Caco-2 (cell line): Measurements from ENCODE around the gene TMEM40. TPM values are rescaled to one million over a fixed set of nuclear protein-coding genes. Genes with fewer than 3 reads are reported as not detected.

ENCODE experiments used
- BruUV-seq: library from RNA; stranded (reverse); fragments of 400-500 nt; replicated peaks from 2 replicates; lab custom pipeline; 2021; lab: Mats Ljungman, UMichigan
- CTCF ChIA-PET: fragments of 300-600 bp; sonication (Branson Sonifier 250); formaldehyde crosslinking; loops from one replicate; lab custom pipeline; 2022; ENCODE audit warnings: antibody characterized with exemption; lab: Charles Lee
- POLR2A ChIA-PET: fragments of 300-600 bp; sonication (Branson Sonifier 250); formaldehyde crosslinking; loops from one replicate; lab custom pipeline; 2022; ENCODE audit warnings: antibody characterized with exemption; lab: Charles Lee
- DNase-seq, 2 experiments: peaks; one replicate each; pipeline versions ENCODE4 v3.0.0 to v3.0.0-alpha.2; 2020 to 2022
- H3K27me3 ChIP-seq: replicated peaks from 2 replicates; pipeline ENCODE4 v1.6.0; 2011; ENCODE audit warnings: low read length; ENCODE audit not compliant: control insufficient read depth, insufficient read depth
- H3K36me3 ChIP-seq: 2 replicates; pipeline ENCODE4 v1.5.1; 2011; ENCODE audit warnings: low read length; ENCODE audit not compliant: control insufficient read depth, insufficient read depth
- H3K4me1 ChIP-seq: fragments of 250-450 bp; sonication (Bioruptor Pico); 2 replicates; pipeline ENCODE4 v1.5.1; 2020; ENCODE audit warnings: mild to moderate bottlenecking
- H3K4me3 ChIP-seq: 2 replicates; pipeline ENCODE4 v1.5.1; 2011; ENCODE audit warnings: low read depth, mild to moderate bottlenecking, control low read depth, low read length
- H3K9me3 ChIP-seq: fragments of 250-450 bp; sonication (Bioruptor Pico); 2 replicates; pipeline ENCODE4 v1.5.1; 2020; ENCODE audit warnings: mild to moderate bottlenecking, moderate library complexity
- H3K27ac Mint-ChIP-seq: one replicate; pipeline ENCODE4 v1.8.0; 2022; ENCODE audit warnings: mixed read lengths; ENCODE audit not compliant: unreplicated experiment
- H3K27me3 Mint-ChIP-seq: one replicate; pipeline ENCODE4 v1.8.0; 2022; ENCODE audit warnings: mixed read lengths; ENCODE audit not compliant: insufficient read depth, unreplicated experiment
- H3K36me3 Mint-ChIP-seq: one replicate; pipeline ENCODE4 v1.8.0; 2022; ENCODE audit warnings: mild to moderate bottlenecking, mixed read lengths; ENCODE audit not compliant: insufficient read depth, unreplicated experiment
- H3K4me1 Mint-ChIP-seq: one replicate; pipeline ENCODE4 v1.8.0; 2022; ENCODE audit warnings: low read depth, mixed read lengths; ENCODE audit not compliant: unreplicated experiment
- H3K4me3 Mint-ChIP-seq: one replicate; pipeline ENCODE4 v1.8.0; 2022; ENCODE audit warnings: mild to moderate bottlenecking, moderate library complexity, mixed read lengths; ENCODE audit not compliant: unreplicated experiment
- H3K9me3 Mint-ChIP-seq: one replicate; pipeline ENCODE4 v1.8.0; 2022; ENCODE audit warnings: mixed read lengths; ENCODE audit not compliant: unreplicated experiment
- CTCF ChIP-seq, 2 experiments: fragments of 200-600 bp in 1 of 2; IDR thresholded peaks; 1 replicate in 1 of 2; 2 replicates in 1 of 2; pipeline versions ENCODE4 v1.5.1 to v1.8.0; 2011 to 2022; ENCODE audit warnings: antibody characterized with exemption in 1 of 2, control low read depth in 1 of 2, inconsistent platforms in 1 of 2, low read depth in 1 of 2, low read length in 1 of 2, mild to moderate bottlenecking in 1 of 2, moderate library complexity in 1 of 2; ENCODE audit not compliant: insufficient read depth in 1 of 2, severe bottlenecking in 1 of 2, unreplicated experiment in 1 of 2
- intact Hi-C: fragments of 100-400 bp; cut with micrococcal nuclease; formaldehyde crosslinking; loops from one replicate; pipeline ENCODE4 v1.10.0; 2022; ENCODE audit not compliant: unreplicated experiment
- total RNA-seq: library from RNA; stranded (reverse); gene quantifications from 2 replicates; pipeline ENCODE4 v1.2.3, GENCODE V29; 2022

Gene TMEM40
- total RNA-seq, 1 experiment from 2014 or later: 0.86 TPM

DNA sequence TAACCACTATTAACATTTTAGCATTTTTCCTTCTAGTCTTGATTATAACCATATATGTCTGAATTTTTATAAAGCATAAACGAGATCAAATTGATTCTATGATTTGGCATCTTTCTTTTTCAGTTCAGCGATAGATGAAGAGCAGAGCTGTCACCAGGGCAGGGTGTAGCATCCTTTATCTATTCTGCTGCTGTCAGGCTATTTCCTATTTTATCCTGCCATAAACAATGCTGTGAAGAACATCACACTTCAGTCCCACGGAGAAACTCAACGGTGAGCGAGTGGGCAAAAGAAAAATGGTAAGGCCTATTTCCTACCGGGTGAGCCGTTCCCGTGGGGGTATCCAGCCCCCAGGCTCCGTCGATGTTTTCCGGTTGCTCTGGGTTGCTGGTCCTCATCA is 15.5 kb downstream of the TMEM40 start:
- no peak for TF ChIP-seq CTCF (IDR thresholded peaks at IDR 0.05; ENCODE audit: insufficient read depth in 1 of 2, low read depth in 1 of 2, low read length in 1 of 2, severe bottlenecking in 1 of 2, unreplicated experiment in 1 of 2)
- H3K4me3 ChIP-seq: no peak overlapping the region

DNA sequence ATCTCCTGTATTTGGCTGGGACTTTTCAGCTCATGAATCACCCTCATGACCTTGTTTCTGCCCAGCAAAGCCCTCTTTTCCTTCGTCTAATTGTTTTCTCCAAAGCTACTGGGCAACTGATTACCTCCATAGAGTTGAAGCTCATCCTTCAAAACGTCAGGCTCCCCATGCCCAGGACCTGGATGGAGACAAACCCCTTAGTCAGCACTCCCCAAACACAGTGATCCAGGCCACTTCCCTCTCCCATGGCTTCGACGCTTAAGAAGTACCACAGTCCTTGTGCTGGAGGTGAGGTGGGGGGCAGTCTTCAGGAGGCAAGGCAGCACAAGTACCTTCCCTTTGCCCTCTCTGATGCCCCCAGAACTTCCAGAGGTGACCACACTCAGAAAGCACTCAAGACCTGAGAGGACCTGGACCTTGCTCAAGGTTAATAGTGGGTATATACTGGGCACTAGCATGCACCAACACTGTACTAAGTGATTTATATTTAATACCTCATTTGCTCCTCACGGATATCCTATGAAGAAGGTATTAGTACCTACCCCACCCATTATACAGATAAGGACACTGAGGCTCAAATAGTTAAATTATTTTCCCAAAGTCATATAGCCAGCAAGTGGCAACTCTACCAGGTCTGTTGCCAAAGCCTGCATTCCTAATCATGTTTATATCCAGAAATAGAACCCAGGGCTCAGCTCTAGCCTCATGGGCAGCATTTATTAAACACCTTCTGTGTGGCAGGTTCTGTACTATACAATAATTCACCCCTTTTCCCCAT is 16.5 kb downstream of the TMEM40 start:
- ChIA-PET CTCF (no interaction called here), POLR2A (no interaction called here)
- intact Hi-C loops: no loop called here
- no peak overlapping the region for H3K4me3 ChIP-seq
- DNase-seq: no peak
- Mint-ChIP-seq H3K27ac (no peak overlapping the region), H3K4me1 (no peaks in the 10 kb centered on the region), H3K4me3 (no peak overlapping the region), H3K27me3 (no peaks in the 10 kb centered on the region), H3K9me3 (no peaks in the 10 kb centered on the region), H3K36me3 (no peaks in the 10 kb centered on the region)
- H3K27me3 ChIP-seq: no peaks in the 10 kb centered on the region
- no TSS peak for BruUV-seq
- H3K4me1 ChIP-seq: no peaks in the 10 kb centered on the region
- TF ChIP-seq CTCF (IDR thresholded peaks at IDR 0.05; ENCODE audit: insufficient read depth in 1 of 2, low read depth in 1 of 2, low read length in 1 of 2, severe bottlenecking in 1 of 2, unreplicated experiment in 1 of 2): no peak
- no peaks in the 10 kb centered on the region for H3K36me3 ChIP-seq
- no peaks in the 10 kb centered on the region for H3K9me3 ChIP-seq

More for the DNA sequence above, 15.5 kb downstream of the TMEM40 start:
- ChIA-PET CTCF (no interaction called here), POLR2A (no interaction called here)
- Mint-ChIP-seq H3K4me1 (no peaks in the 10 kb centered on the region), H3K4me3 (no peak overlapping the region), H3K9me3 (no peaks in the 10 kb centered on the region), H3K27ac (no peak overlapping the region), H3K27me3 (no peaks in the 10 kb centered on the region), H3K36me3 (no peaks in the 10 kb centered on the region)
- H3K4me1 ChIP-seq: no peaks in the 10 kb centered on the region
- no peaks in the 10 kb centered on the region for H3K27me3 ChIP-seq
- no TSS peak for BruUV-seq
- intact Hi-C loops: no loop called here
- no peaks in the 10 kb centered on the region for H3K9me3 ChIP-seq
- H3K36me3 ChIP-seq: no peaks in the 10 kb centered on the region
- no peak for DNase-seq

- H3K9me3 ChIP-seq: no peaks in the 10 kb centered on the region
- POLR2A ChIA-PET: no interaction called here
- H3K27me3 ChIP-seq: no peaks in the 10 kb centered on the region
- no peak overlapping the region for H3K4me3 ChIP-seq
- no TSS peak for BruUV-seq
- H3K27ac Mint-ChIP-seq: no peak overlapping the region
- H3K9me3 Mint-ChIP-seq: no peaks in the 10 kb centered on the region
- no peaks in the 10 kb centered on the region for H3K4me1 Mint-ChIP-seq
- no peaks in the 10 kb centered on the region for H3K36me3 ChIP-seq
- H3K27me3 Mint-ChIP-seq: no peaks in the 10 kb centered on the region
- DNase-seq: no peak
- intact Hi-C loops: no loop called here
- no peak overlapping the region for H3K4me3 Mint-ChIP-seq
- H3K4me1 ChIP-seq: no peaks in the 10 kb centered on the region
- no peaks in the 10 kb centered on the region for H3K36me3 Mint-ChIP-seq
- no peak for TF ChIP-seq CTCF (IDR thresholded peaks at IDR 0.05; ENCODE audit: insufficient read depth in 1 of 2, low read depth in 1 of 2, low read length in 1 of 2, severe bottlenecking in 1 of 2, unreplicated experiment in 1 of 2)
- CTCF ChIA-PET: no interaction called here
These were observed 17.9 kb downstream of the TMEM40 start for GRCh38 chr3:12741209-12741608.
